ENCODE measurements around the gene PWWP2A. TPM values are rescaled to one million over a fixed set of nuclear protein-coding genes. Genes with fewer than 3 reads are reported as not detected.
A peak's percentile ranks its signal among the peaks of the same experiment; 100 is the strongest.

Gene PWWP2A
- total RNA-seq, 1 experiment from 2014 or later: 34.4 TPM

DNA sequence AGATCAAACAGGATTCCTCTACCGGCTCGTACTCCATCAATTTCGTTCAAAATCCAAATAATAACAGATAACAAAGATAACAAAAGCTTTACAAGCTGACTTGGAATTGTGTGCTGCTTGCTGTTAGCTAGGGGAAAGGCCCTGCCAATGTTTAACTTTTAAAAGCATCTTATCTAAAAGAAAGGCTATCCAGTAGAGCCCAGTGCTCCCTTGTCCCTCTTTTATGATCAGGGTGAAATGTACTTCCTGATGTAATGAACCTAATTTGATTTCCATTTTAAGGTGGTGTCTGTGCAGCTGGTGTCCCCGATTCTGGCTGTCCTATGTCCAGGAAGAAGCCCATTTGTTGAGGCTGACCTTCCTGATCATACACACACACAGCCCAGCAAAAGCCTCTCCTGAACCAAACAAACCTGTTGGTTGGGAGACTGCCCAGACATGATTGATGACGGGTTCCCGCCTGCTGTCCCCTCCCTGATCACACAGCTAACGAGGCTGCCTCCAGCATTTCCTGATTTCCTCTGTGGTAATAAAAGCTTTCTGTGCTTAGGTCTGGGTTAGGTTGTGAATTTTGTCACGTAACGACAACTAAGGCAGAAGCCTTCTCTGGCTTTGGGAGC, 54.1 kb downstream of the PWWP2A start:
- Mint-ChIP-seq H3K4me1 (ENCODE audit: low read depth, unreplicated experiment) (peaks cover 13% of the 10 kb centered on the region), H3K27ac (ENCODE audit: unreplicated experiment) (peak overlapping the region; percentile 86), H3K4me3 (ENCODE audit: unreplicated experiment) (peak overlapping the region; percentile 60), H3K36me3 (ENCODE audit: insufficient read depth, unreplicated experiment) (peaks cover 19% of the 10 kb centered on the region), H3K9me3 (ENCODE audit: unreplicated experiment) (no peaks in the 10 kb centered on the region), H3K27me3 (ENCODE audit: insufficient read depth, unreplicated experiment) (no peaks in the 10 kb centered on the region)
- Histone ChIP-seq H3K4me3 (ENCODE audit: low read depth, low read length) (no peak overlapping the region), H3K9me3 (no peaks in the 10 kb centered on the region), H3K4me1 (peaks cover 30% of the 10 kb centered on the region), H3K27me3 (replicated peaks; ENCODE audit: control insufficient read depth, insufficient read depth, low read length) (no peaks in the 10 kb centered on the region), H3K36me3 (ENCODE audit: control insufficient read depth, insufficient read depth, low read length) (peaks cover 2% of the 10 kb centered on the region; the same call in 1 of the 2 replicates)
- POLR2A ChIA-PET: interaction anchor here (0.6 to 0.7 kb wide), 2 partner anchors 16 to 41 kb away, joined by 3 to 4 read pairs; no protein-coding TSS in a partner anchor
- BruUV-seq (replicated peaks): TSS peak; percentile 87
- CTCF ChIA-PET: interaction anchor here (0.6 to 2.5 kb wide), 4 partner anchors 15 to 354 kb away, joined by 3 to 14 read pairs (median 6); partner anchors contain the start of genes CCNJL and SLU7
- intact Hi-C loops (cut with micrococcal nuclease; ENCODE audit: unreplicated experiment): loop anchor here (1.0 to 2.0 kb wide), 3 partner anchors 15 to 54 kb away; partner anchors contain the start of gene PWWP2A
- TF ChIP-seq, protein P1, sequence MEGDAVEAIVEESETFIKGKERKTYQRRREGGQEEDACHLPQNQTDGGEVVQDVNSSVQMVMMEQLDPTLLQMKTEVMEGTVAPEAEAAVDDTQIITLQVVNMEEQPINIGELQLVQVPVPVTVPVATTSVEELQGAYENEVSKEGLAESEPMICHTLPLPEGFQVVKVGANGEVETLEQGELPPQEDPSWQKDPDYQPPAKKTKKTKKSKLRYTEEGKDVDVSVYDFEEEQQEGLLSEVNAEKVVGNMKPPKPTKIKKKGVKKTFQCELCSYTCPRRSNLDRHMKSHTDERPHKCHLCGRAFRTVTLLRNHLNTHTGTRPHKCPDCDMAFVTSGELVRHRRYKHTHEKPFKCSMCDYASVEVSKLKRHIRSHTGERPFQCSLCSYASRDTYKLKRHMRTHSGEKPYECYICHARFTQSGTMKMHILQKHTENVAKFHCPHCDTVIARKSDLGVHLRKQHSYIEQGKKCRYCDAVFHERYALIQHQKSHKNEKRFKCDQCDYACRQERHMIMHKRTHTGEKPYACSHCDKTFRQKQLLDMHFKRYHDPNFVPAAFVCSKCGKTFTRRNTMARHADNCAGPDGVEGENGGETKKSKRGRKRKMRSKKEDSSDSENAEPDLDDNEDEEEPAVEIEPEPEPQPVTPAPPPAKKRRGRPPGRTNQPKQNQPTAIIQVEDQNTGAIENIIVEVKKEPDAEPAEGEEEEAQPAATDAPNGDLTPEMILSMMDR (IDR thresholded peaks at IDR 0.05; ENCODE audit: insufficient read depth in 1 of 2, low read depth in 1 of 2, low read length in 1 of 2, severe bottlenecking in 1 of 2, unreplicated experiment in 1 of 2): no peak
- DNase-seq: peak; percentile 84 to 93

GRCh38 chr5:160064417-160064810, 54.8 kb downstream of the PWWP2A start:
- peak; percentile 19 to 42 for DNase-seq
- Histone ChIP-seq H3K9me3 (no peaks in the 10 kb centered on the region), H3K27me3 (replicated peaks; ENCODE audit: control insufficient read depth, insufficient read depth, low read length) (no peaks in the 10 kb centered on the region), H3K4me3 (ENCODE audit: low read depth, low read length) (no peak overlapping the region), H3K36me3 (ENCODE audit: control insufficient read depth, insufficient read depth, low read length) (peaks cover 2% of the 10 kb centered on the region; the same call in 1 of the 2 replicates), H3K4me1 (peaks cover 30% of the 10 kb centered on the region)
- Mint-ChIP-seq H3K27me3 (ENCODE audit: insufficient read depth, unreplicated experiment) (no peaks in the 10 kb centered on the region), H3K4me3 (ENCODE audit: unreplicated experiment) (peak overlapping the region; percentile 60), H3K9me3 (ENCODE audit: unreplicated experiment) (no peaks in the 10 kb centered on the region), H3K27ac (ENCODE audit: unreplicated experiment) (peak overlapping the region; percentile 86), H3K4me1 (ENCODE audit: low read depth, unreplicated experiment) (peaks cover 13% of the 10 kb centered on the region), H3K36me3 (ENCODE audit: insufficient read depth, unreplicated experiment) (peaks cover 21% of the 10 kb centered on the region)
- intact Hi-C loops (cut with micrococcal nuclease; ENCODE audit: unreplicated experiment): loop anchor here (2.0 kb wide), 1 partner anchor 44 kb away; no protein-coding TSS in a partner anchor
- TF ChIP-seq, protein P1 (IDR thresholded peaks at IDR 0.05; ENCODE audit: insufficient read depth in 1 of 2, low read depth in 1 of 2, low read length in 1 of 2, severe bottlenecking in 1 of 2, unreplicated experiment in 1 of 2): no peak
- CTCF ChIA-PET: interaction anchor here (0.6 to 2.5 kb wide), 4 partner anchors 16 to 354 kb away, joined by 3 to 14 read pairs (median 6); partner anchors contain the start of genes CCNJL and SLU7
- POLR2A ChIA-PET: interaction anchor here (0.6 kb wide), 1 partner anchor 40 kb away, joined by 3 read pairs; no protein-coding TSS in a partner anchor
- BruUV-seq (replicated peaks): no TSS peak

DNA sequence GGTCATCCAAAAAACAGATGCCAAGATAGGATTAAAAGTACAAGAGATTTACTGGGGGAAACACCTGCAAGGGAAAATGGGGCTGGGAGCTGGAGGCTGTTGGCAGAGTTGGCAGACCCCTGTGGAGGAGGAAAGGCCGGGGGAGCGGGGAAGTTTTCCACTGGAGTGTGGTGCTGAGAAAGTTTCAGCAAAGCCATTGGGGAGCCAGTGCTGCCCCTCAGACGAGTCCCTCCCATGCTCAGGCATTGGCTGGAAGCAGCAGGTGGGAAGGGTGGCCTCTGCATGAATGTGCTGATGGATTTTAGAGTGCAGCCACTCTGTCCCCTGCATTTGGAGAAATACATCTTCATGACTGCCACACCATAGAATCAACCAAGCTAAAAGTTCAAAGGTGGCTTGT, 57.5 kb downstream of the PWWP2A start:
- no peak overlapping the region for H3K27ac Mint-ChIP-seq (ENCODE audit: unreplicated experiment)
- BruUV-seq (replicated peaks): no TSS peak
- no peaks in the 10 kb centered on the region for H3K9me3 ChIP-seq
- no peak overlapping the region for H3K4me3 Mint-ChIP-seq (ENCODE audit: unreplicated experiment)
- ChIA-PET CTCF (interaction anchor here (0.6 kb wide), 1 partner anchor 43 kb away, joined by 3 read pairs; no protein-coding TSS in a partner anchor), POLR2A (no interaction called here)
- no peak overlapping the region for H3K4me3 ChIP-seq (ENCODE audit: low read depth, low read length)
- TF ChIP-seq, protein P1 (IDR thresholded peaks at IDR 0.05; ENCODE audit: insufficient read depth in 1 of 2, low read depth in 1 of 2, low read length in 1 of 2, severe bottlenecking in 1 of 2, unreplicated experiment in 1 of 2): no peak
- peaks cover 26% of the 10 kb centered on the region for H3K36me3 Mint-ChIP-seq (ENCODE audit: insufficient read depth, unreplicated experiment)
- no peaks in the 10 kb centered on the region for H3K27me3 Mint-ChIP-seq (ENCODE audit: insufficient read depth, unreplicated experiment)
- H3K4me1 Mint-ChIP-seq (ENCODE audit: low read depth, unreplicated experiment): peaks cover 13% of the 10 kb centered on the region
- no peak for DNase-seq
- peaks cover 30% of the 10 kb centered on the region for H3K4me1 ChIP-seq
- intact Hi-C loops (cut with micrococcal nuclease; ENCODE audit: unreplicated experiment): no loop called here
- H3K36me3 ChIP-seq (ENCODE audit: control insufficient read depth, insufficient read depth, low read length): peaks cover 2% of the 10 kb centered on the region; the same call in 1 of the 2 replicates
- H3K9me3 Mint-ChIP-seq (ENCODE audit: unreplicated experiment): no peaks in the 10 kb centered on the region
- H3K27me3 ChIP-seq (replicated peaks; ENCODE audit: control insufficient read depth, insufficient read depth, low read length): no peaks in the 10 kb centered on the region

Measured in Caco-2 (cell line).